ENCODE measurements around the gene PRDM5. TPM values are rescaled to one million over a fixed set of nuclear protein-coding genes. Genes with fewer than 3 reads are reported as not detected.

The PRDM5 gene
- total RNA-seq, 1 experiment from 2014 or later, result 5.1 TPM

- H3K36me3 ChIP-seq (ENCODE audit: control insufficient read depth in 1 of 2, insufficient read depth in 2 of 2, low read length in 2 of 2), result no peaks in the 10 kb centered on the region
- CTCF ChIA-PET, result no interaction called here
- no peaks in the 10 kb centered on the region for H4K20me1 ChIP-seq (ENCODE audit: insufficient read depth)
- DNase-seq (ENCODE audit: low read depth, low spot score) (no peak), ATAC-seq (no peak)
- RAD21 ChIA-PET (ENCODE audit: low non-redundant PET in 1 of 2, low total read pairs in 2 of 2, uncharacterized antibody in 2 of 2, unreplicated experiment in 2 of 2), result no interaction called here
- no peak overlapping the region for H3K9ac ChIP-seq (ENCODE audit: low read length)
- BruUV-seq (replicated peaks), result no TSS peak
- no peaks in the 10 kb centered on the region for H3K9me2 ChIP-seq (ENCODE audit: insufficient read depth)
- intact Hi-C loops (cut with micrococcal nuclease), result no loop called here
- no peaks in the 10 kb centered on the region for H3K79me2 ChIP-seq (ENCODE audit: insufficient read depth, low read length)
- H2AFZ ChIP-seq (ENCODE audit: low read depth, low read length, poor library complexity, severe bottlenecking), result no peak overlapping the region
- no peaks in the 10 kb centered on the region for H3K4me1 ChIP-seq (ENCODE audit: control insufficient read depth in 1 of 2, insufficient read depth in 2 of 2, low read length in 2 of 2)
- H3K9me3 ChIP-seq (ENCODE audit: control insufficient read depth in 1 of 2, insufficient read depth in 1 of 2, low read depth in 1 of 2, low read length in 2 of 2), result no peaks in the 10 kb centered on the region
- no peak for TF ChIP-seq RAD21 (IDR thresholded peaks at IDR 0.05; ENCODE audit: low read depth)
- TF ChIP-seq JUND (IDR thresholded peaks at IDR 0.05), result no peak
- TF ChIP-seq TCF7L2 (IDR thresholded peaks at IDR 0.05; ENCODE audit: borderline replicate concordance, extremely low read depth, insufficient read depth, insufficient read length), result no peak
- no peak for TF ChIP-seq SIN3A (IDR thresholded peaks at IDR 0.05; ENCODE audit: low read depth)
- no peak for TF ChIP-seq MAX (IDR thresholded peaks at IDR 0.05)
- TF ChIP-seq EZH2 (IDR thresholded peaks at IDR 0.05), result no peak
- no peak for TF ChIP-seq ZFX (IDR thresholded peaks at IDR 0.05)
- no peak for TF ChIP-seq POLR2AphosphoS5 (IDR thresholded peaks at IDR 0.05; ENCODE audit: low read depth, low read length)
- H3K4me3 ChIP-seq (replicated peaks in 1 of 2; ENCODE audit: low read depth in 1 of 2, low read length in 2 of 2), result no peak overlapping the region
- H3K4me2 ChIP-seq (ENCODE audit: low read length), result no peak overlapping the region
- H3K27ac ChIP-seq (ENCODE audit: low read depth, low read length), result no peak overlapping the region
- POLR2A ChIA-PET, result no interaction called here
- no peaks in the 10 kb centered on the region for H3K27me3 ChIP-seq (ENCODE audit: insufficient read depth, low read length)
Measured at GRCh38 chr4:120659616-120660170, 262.8 kb downstream of the PRDM5 start.

- intact Hi-C loops (cut with micrococcal nuclease), result no loop called here
- no peak for TF ChIP-seq POLR2AphosphoS5 (IDR thresholded peaks at IDR 0.05; ENCODE audit: low read depth, low read length)
- BruUV-seq (replicated peaks), result no TSS peak
Measured at GRCh38 chr4:120658772-120659171, 263.8 kb downstream of the PRDM5 start.

More at GRCh38 chr4:120658772-120659171, 263.8 kb downstream of the PRDM5 start:
- Histone ChIP-seq H3K27me3 (ENCODE audit: insufficient read depth, low read length) (no peaks in the 10 kb centered on the region), H3K9me3 (ENCODE audit: control insufficient read depth in 1 of 2, insufficient read depth in 1 of 2, low read depth in 1 of 2, low read length in 2 of 2) (no peaks in the 10 kb centered on the region), H3K9me2 (ENCODE audit: insufficient read depth) (no peaks in the 10 kb centered on the region), H3K36me3 (ENCODE audit: control insufficient read depth in 1 of 2, insufficient read depth in 2 of 2, low read length in 2 of 2) (no peaks in the 10 kb centered on the region), H2AFZ (ENCODE audit: low read depth, low read length, poor library complexity, severe bottlenecking) (no peak overlapping the region), H3K4me3 (replicated peaks in 1 of 2; ENCODE audit: low read depth in 1 of 2, low read length in 2 of 2) (no peak overlapping the region), H4K20me1 (ENCODE audit: insufficient read depth) (no peaks in the 10 kb centered on the region), H3K9ac (ENCODE audit: low read length) (no peak overlapping the region), H3K27ac (ENCODE audit: low read depth, low read length) (no peak overlapping the region), H3K4me1 (ENCODE audit: control insufficient read depth in 1 of 2, insufficient read depth in 2 of 2, low read length in 2 of 2) (no peaks in the 10 kb centered on the region), H3K79me2 (ENCODE audit: insufficient read depth, low read length) (no peaks in the 10 kb centered on the region), H3K4me2 (ENCODE audit: low read length) (no peak overlapping the region)
- CTCF ChIA-PET, result no interaction called here
- no peak for ATAC-seq
- POLR2A ChIA-PET, result no interaction called here
- RAD21 ChIA-PET (ENCODE audit: low non-redundant PET in 1 of 2, low total read pairs in 2 of 2, uncharacterized antibody in 2 of 2, unreplicated experiment in 2 of 2), result no interaction called here
- no peak for DNase-seq (ENCODE audit: low read depth, low spot score)
